Measurements from ENCODE around the gene NOLC1.
A peak's percentile ranks its signal among the peaks of the same experiment; 100 is the strongest.

Gene NOLC1

GRCh38 chr10:102122450-102122849 lies 29.7 kb upstream of the NOLC1 start:
- no peak for DNase-seq

DNA sequence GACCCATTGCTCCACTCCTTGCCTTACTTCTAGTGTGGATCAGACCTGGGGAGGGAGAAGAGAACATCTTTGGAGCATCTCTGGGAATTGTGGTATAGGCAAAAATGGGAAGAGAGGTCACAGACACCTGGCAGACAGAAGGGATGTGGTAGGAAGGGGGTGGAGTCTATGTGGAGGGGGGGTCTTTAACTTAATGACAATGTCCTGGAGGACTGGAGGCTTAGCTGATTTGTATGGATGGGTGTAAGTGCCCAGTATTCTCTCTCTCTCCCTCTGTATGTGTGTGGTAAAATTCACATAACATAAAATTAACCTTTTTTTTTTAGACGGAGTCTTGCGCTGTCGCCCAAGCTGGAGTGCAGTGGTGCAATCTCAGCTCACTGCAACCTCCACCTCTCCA lies 29.0 kb upstream of the NOLC1 start:
- no peak for DNase-seq

- DNase-seq: no peak
Measured at GRCh38 chr10:102131286-102132170, 20.7 kb upstream of the NOLC1 start.

DNA sequence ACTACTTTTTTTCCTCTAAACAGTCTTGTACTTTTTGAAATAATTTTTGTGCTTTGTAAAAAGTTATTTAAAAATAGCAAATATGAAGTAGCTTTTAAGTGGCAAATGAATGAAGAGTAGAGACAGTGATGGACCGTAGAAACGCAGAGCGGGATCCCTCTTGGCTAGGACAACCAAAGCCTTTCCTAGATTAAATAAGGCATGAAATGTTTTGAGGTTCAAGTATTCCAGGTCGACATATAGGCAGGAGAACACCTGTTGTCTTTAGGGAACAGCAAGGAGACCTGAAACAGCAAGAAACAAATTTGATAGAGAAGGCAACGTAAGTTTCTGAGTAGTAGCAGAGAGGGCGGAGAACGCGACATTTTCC lies 20.0 kb upstream of the NOLC1 start:
- no peak for DNase-seq

GRCh38 chr10:102132563-102133372 lies 19.4 kb upstream of the NOLC1 start, which contains the start of gene PPRC1:
TSS of gene PPRC1 (plus strand) at chr10:102133040. CDS start at chr10:102133069, 29 bp downstream.
- DNase-seq: peak; percentile 95

GRCh38 chr10:102133373-102134195 lies 18.6 kb upstream of the NOLC1 start:
- peak; percentile 71 for DNase-seq

DNA sequence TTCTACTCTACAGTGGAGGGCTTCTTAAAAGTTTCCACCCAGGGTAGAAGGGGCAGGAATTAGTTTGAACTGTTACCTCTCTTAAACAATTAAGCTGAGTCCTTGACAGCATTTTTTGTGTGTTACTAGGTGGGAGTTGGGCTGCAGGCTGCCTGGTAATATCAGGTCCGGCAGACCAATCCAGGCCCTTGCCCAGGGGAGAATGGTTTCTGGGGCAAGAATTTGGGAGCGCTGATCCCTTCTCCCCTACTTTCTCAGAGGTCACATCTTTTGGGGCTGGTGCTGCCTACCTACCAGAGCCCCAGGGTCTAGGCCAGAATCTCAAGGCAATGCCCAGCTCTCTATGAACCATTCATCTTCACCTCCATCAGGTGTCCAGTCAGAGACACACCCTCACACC lies 17.8 kb upstream of the NOLC1 start:
- no peak for DNase-seq

DNA sequence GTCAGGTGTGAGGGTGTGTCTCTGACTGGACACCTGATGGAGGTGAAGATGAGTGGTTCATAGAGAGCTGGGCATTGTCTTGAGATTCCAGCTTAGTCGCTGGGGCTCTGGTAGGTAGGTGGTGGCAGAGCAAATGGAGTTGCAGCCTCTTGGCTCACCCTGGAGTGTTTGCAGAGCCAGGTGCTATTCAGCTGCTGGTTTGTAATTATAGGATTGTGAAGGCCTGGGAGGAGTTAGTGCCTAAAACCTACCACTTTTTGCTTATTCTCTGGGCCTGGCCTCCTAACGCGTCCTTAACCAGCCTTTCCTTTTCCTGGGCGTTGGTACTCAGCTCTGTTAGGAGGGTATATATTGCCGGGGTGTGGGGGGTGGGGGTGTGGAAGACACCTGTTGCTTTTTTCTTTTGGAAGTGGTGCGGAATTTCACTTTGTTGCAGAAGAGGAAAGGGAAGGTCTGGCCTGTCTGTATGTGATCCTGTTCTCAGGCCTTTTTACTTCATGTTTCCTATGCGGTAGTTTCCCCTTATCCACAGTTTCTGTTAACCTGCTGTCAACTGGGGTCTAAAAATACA lies 16.1 kb upstream of the NOLC1 start:
- no peak for DNase-seq

GRCh38 chr10:102139281-102140110 lies 12.7 kb upstream of the NOLC1 start:
- no peak for DNase-seq

DNA sequence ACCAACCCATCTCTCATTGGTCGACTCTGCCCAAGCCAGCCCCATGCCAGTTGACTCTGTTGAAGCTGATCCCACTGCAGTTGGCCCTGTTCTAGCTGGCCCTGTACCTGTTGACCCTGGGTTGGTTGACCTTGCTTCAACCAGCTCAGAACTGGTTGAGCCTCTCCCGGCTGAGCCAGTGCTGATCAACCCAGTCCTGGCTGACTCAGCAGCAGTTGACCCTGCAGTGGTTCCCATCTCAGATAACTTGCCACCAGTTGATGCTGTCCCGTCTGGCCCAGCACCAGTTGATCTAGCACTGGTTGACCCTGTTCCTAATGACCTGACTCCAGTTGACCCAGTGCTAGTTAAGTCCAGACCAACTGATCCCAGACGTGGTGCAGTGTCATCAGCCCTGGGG lies 12.0 kb upstream of the NOLC1 start:
- no peak for DNase-seq

DNA sequence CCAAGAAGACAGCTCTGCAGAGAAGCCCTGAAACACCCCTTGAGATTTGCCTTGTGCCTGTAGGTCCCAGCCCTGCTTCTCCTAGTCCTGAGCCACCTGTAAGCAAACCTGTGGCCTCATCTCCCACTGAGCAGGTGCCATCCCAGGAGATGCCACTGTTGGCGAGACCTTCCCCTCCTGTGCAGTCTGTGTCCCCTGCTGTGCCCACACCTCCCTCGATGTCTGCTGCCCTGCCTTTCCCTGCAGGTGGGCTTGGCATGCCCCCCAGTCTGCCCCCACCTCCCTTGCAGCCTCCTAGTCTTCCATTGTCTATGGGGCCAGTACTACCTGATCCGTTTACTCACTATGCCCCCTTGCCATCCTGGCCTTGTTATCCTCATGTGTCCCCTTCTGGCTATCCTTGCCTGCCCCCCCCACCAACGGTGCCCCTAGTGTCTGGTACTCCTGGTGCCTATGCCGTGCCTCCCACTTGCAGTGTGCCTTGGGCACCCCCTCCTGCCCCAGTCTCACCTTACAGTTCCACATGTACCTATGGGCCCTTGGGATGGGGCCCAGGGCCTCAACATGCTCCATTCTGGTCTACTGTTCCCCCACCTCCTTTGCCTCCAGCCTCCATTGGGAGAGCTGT lies 11.2 kb upstream of the NOLC1 start:
- DNase-seq: no peak

- no peak for DNase-seq
Measured at GRCh38 chr10:102141583-102142107, 10.5 kb upstream of the NOLC1 start.

GRCh38 chr10:102146971-102147428 lies 5.2 kb upstream of the NOLC1 start:
- no peak for DNase-seq

DNA sequence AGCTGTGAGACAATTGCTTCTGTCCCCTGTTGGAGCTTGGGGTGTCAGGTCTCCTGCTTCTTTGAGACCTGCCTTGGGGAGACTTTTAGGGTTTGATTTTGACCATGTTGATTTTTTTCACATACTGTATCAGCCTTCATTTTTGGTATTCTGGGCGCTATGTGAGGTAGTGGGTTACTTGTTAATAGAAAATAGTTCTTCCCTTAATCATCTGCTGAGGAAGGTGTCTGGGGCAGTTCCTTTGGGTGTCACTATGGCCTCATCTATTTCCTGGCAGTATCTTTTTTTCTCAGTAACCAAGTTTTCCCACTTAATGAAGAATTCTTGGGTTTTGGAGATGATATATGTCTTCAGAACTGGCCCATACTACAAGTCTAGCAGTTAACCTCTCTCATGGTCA lies 4.6 kb upstream of the NOLC1 start:
- no peak for DNase-seq

DNA sequence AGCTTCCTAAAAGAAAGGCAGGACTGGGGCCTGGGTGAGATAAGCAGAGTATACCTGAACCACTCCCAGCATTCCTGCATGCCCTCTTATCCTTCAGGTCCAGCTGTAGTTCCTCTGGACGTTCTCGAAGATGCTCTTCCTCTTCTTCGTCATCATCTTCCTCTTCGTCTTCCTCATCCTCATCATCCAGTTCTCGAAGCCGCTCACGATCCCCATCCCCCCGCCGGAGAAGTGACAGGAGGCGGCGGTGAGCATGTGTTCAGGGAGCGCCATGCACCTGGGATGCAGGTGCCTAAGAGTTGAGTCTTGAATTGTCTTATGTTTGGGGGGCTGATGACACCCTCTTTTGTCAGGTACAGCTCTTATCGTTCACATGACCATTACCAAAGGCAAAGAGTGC lies 3.9 kb upstream of the NOLC1 start:
- DNase-seq: no peak

DNA sequence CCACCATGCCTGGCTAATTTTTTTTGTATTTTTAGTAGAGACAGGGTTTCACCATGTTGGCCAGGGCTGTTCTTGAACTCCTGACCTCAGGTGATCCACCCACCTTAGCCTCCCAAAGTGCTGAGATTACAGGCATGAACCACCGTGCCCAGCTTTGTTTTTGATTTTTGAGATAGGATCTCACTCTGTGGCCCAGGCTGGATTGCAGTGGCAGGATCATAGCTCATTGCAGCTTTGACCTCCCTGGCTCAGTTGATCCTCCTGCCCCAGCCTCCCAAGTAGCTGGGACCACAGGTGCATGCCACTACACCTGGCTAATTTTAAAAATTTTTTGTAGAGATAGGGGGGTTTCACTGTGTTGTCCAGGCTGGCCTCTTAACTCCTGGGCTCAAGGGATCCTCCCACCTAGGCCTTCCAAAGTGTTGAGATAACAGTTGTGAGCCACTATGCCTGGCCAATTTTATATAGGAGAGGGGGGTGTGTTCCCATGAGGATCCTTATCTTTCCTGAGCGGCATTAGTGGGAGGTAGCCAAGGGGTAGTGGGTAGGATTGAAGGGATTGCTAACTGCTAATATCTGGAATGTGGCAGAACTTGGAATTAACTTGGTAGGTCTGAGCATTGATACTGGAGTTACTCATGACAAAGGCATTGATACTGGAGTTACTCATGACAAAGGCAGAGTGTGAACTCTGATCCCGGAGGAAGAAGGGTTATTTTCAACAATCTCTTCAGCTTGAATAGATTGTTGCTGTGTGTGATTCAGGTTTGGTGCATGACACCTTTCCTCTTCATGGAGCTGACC lies 1.0 kb upstream of the NOLC1 start:
- DNase-seq: no peak

DNA sequence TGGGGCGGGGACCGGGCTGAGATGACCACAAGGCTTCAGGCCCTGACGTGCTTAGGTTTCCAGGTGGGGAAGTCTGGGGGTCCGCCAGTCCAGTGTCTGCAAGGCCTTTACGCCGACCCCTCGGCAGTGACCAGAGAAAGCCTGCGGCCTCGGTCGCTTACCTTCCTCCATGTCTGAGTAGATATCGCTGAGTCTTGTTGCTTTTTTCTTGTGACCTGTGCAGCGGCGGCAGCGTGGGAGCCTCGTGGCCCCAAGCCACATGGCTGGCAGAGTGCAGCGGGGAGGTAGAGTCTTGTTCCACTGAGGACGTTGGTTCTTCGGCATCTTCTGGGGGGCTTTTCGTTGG lies 329 bp downstream of the NOLC1 start:
- DNase-seq: peak; percentile 61

- DNase-seq: no peak
Measured at GRCh38 chr10:102153093-102153620, 968 bp downstream of the NOLC1 start.

- DNase-seq: no peak
Measured at GRCh38 chr10:102154466-102155116, 2.4 kb downstream of the NOLC1 start.
